Neural cell (in vitro differentiated cells): ENCODE data around the gene LPA.

Experiments
- CTCF ChIP-seq: fragments of 450-650 bp; IDR thresholded peaks from 2 replicates; pipeline ENCODE4 v1.5.1; 2014; ENCODE audit warnings: antibody characterized with exemption, mild to moderate bottlenecking, moderate library complexity; ENCODE audit not compliant: poor library complexity, severe bottlenecking
- EP300 ChIP-seq: fragments of 450-650 bp; conservative IDR thresholded peaks from 2 replicates; pipeline ENCODE4 v1.6.1; 2014; ENCODE audit warnings: antibody characterized with exemption, mild to moderate bottlenecking, moderate library complexity; ENCODE audit not compliant: poor library complexity, severe bottlenecking
- EZH2 ChIP-seq: fragments of 200-600, 300-800 bp; shearing (Covaris generic), sonication (generic); IDR thresholded peaks from 2 replicates; pipeline ENCODE4 v1.6.1; 2014; ENCODE audit warnings: antibody characterized with exemption, low read length, borderline replicate concordance, mild to moderate bottlenecking; ENCODE audit not compliant: insufficient read depth, poor library complexity, severe bottlenecking
- POLR2AphosphoS5 ChIP-seq: IDR thresholded peaks from 2 replicates; pipeline ENCODE4 v1.6.1; 2012
- RAD21 ChIP-seq: fragments of 450-650 bp; conservative IDR thresholded peaks from 2 replicates; pipeline ENCODE4 v1.6.1; 2014; ENCODE audit warnings: antibody characterized with exemption, mild to moderate bottlenecking, moderate library complexity
- REST ChIP-seq: IDR thresholded peaks from 2 replicates; pipeline ENCODE4 v1.6.1; 2012; ENCODE audit warnings: borderline replicate concordance
- SMC3 ChIP-seq: fragments of 450-650 bp; conservative IDR thresholded peaks from 2 replicates; pipeline ENCODE4 v1.6.1; 2014; ENCODE audit warnings: antibody characterized with exemption, mild to moderate bottlenecking, moderate library complexity; ENCODE audit not compliant: poor library complexity
- TAF1 ChIP-seq: IDR thresholded peaks from 2 replicates; pipeline ENCODE4 v1.6.1; 2012; ENCODE audit warnings: low read depth

- TF ChIP-seq CTCF: no peak
- no peak for TF ChIP-seq EP300
- TF ChIP-seq EZH2: no peak
- no peak for TF ChIP-seq RAD21
- no peak for TF ChIP-seq POLR2AphosphoS5
- no peak for TF ChIP-seq REST
- TF ChIP-seq TAF1: no peak
- no peak for TF ChIP-seq SMC3
Measured at GRCh38 chr6:160513836-160514235, 150.2 kb downstream of the LPA start.
